ENCODE data around the gene RMI1.

Gene RMI1

GRCh38 chr9:83978992-83979811 lies 1.4 kb upstream of the RMI1 start:
- H3K4me3 ChIP-seq (ENCODE audit: low read length) = peak overlapping the region; percentile 96
- peak; percentile 89 for DNase-seq (ENCODE audit: low read depth)
- TF ChIP-seq CTCF (conservative IDR thresholded peaks at IDR 0.05; ENCODE audit: low read length) = no peak

DNA sequence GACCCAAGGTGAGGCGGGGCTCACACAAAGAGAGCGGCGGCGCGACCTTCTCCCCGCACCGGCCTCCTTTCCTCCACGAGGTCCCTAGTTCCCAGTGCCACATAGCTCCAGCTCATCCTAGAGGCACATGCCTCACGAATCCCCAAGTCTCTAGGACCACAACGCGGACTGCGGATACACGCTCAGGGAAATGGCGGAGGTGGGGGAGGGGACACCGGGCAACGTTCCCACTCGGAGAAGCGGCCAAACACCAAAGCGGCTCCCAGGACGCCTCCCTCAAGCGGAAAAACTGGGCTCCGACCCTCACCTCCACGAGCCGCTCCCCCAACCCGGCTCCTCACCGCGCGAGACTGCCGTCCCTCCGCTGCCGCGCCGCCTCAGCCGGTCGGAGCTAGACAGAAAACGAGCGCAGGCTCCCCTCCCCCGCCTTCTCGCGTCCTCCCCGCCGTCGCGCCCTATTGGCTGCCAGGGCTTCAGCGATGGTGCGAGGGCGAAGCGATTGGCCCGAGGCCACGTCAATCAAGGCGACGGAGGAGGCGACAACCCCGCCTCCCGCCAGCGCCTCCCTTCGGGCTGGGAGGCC lies 702 bp upstream of the RMI1 start, which contains the start of gene HNRNPK:
Gene HNRNPK (minus strand): TSS at position 404 of the 583 bp plus-strand sequence. CDS start 1,963 bp downstream, outside the sequence.
- peak; percentile 99 for DNase-seq (ENCODE audit: low read depth)
- no peak for TF ChIP-seq CTCF (conservative IDR thresholded peaks at IDR 0.05; ENCODE audit: low read length)
- H3K4me3 ChIP-seq (ENCODE audit: low read length) = peak within 1 kb of the TSS; percentile 96

GRCh38 chr9:83981126-83981871 lies 694 bp downstream of the RMI1 start:
- peak; percentile 43 for DNase-seq (ENCODE audit: low read depth)

DNA sequence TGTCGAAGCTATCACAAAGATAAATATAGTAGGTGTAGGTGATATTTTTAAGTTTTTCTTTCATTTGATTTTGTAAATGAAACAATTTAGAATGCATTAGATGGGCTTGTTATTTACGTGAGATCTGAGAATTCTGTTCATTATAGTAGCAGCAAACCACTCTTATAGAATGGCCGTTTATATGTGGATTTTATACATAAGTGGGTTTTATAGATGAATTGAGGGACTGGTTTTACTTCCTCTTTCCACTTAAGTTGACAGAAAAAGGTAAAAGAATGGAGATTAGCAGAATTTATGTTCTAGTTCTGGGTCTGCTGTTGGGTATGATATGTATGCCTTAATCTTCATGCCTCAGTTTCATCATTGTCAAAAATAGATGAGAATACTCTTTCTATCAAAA lies 5.6 kb downstream of the RMI1 start:
- DNase-seq (ENCODE audit: low read depth) = no peak
- no peak for TF ChIP-seq CTCF (conservative IDR thresholded peaks at IDR 0.05; ENCODE audit: low read length)
- no peak overlapping the region for H3K4me3 ChIP-seq (ENCODE audit: low read length)

More at GRCh38 chr9:83981126-83981871, 694 bp downstream of the RMI1 start:
- TF ChIP-seq CTCF (conservative IDR thresholded peaks at IDR 0.05; ENCODE audit: low read length) = no peak
- H3K4me3 ChIP-seq (ENCODE audit: low read length) = peak overlapping the region; percentile 96

DNA sequence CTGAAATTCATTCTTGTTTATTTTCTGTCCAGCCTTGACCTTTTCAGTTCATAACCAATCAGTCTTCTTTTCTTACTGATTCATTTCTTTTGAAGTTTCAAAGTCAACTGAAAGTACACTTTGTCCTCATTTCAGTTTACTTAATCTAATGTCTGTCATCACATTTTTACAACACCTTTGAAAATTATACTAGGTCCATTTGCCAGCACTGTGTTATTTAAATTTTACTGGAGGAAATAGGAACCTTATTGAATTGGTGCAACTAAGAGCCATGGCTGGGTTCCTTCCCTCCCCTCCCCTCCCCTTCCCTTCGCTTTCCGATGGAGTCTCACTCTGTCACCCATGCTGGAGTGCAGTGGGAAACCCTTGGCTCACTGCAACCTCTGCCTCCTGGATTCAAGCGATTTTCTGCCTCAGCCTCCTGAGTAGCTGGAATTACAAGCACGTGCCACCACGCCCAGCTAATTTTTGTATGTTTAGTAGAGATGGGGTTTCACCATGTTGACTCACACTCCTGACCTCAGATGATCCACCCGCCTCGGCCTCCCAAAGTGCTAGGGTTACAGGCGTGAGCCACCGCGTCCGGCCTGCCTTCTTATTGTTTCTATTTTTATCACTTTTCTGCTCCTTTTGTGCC lies 6.3 kb downstream of the RMI1 start:
- no peak for DNase-seq (ENCODE audit: low read depth)
- H3K4me3 ChIP-seq (ENCODE audit: low read length) = no peak overlapping the region
- TF ChIP-seq CTCF (conservative IDR thresholded peaks at IDR 0.05; ENCODE audit: low read length) = no peak

DNA sequence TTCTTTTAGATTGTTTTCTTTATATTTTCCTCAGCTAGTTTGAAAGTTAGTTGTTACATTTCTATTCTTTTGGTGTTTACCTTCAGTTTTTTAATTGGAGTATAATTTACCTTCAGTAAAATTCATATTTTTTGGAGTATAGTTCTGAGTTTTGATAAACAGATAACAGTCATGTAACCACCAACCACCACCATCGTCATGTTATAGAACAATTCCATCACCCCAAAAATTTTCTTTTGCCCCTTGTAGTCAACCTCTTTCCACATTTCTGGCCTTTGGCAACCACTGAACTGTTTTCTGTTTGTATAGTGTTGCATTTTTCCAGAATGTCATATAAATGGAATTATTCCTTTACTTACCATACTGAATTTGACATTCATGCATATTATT lies 6.8 kb downstream of the RMI1 start:
- TF ChIP-seq CTCF (conservative IDR thresholded peaks at IDR 0.05; ENCODE audit: low read length) = no peak
- no peak for DNase-seq (ENCODE audit: low read depth)
- no peak overlapping the region for H3K4me3 ChIP-seq (ENCODE audit: low read length)

Data from AG10803 (cell line).